Measurements from ENCODE around the gene ADRA2C. TPM values are rescaled to one million over a fixed set of nuclear protein-coding genes. Genes with fewer than 3 reads are reported as not detected.

ADRA2C gene
- total RNA-seq, 6 experiments from 2014 or later, result 0.17 to 0.81 (median 0.65) TPM; not detected in 1

- peaks cover 0 to 11% of the 10 kb centered on the region in 2 donors for H3K27me3 ChIP-seq
- H3K36me3 ChIP-seq, result no peaks in the 10 kb centered on the region
- H3K9me3 ChIP-seq, result no peaks in the 10 kb centered on the region
- no peak for ATAC-seq
- TF ChIP-seq CTCF (IDR thresholded peaks at IDR 0.05), result no peak
- TF ChIP-seq POLR2A (IDR thresholded peaks at IDR 0.05), result no peak
- no peak for DNase-seq
- H3K4me1 ChIP-seq, result no peaks in the 10 kb centered on the region
- intact Hi-C loops (cut with DNase I), result no loop called here
- H3K27ac ChIP-seq, result no peak overlapping the region
- no peak overlapping the region for H3K4me3 ChIP-seq
- 67% methylated on average over 13 of the region's 23 CpGs for WGBS (ENCODE audit: insufficient coverage, low coverage, low lambda C conversion rate, missing lambda C conversion rate)
Measured at GRCh38 chr4:3746701-3747580, 19.2 kb upstream of the ADRA2C start.

GRCh38 chr4:3747581-3747904 lies 18.6 kb upstream of the ADRA2C start:
- Histone ChIP-seq H3K27ac (no peak overlapping the region), H3K9me3 (no peaks in the 10 kb centered on the region), H3K4me3 (no peak overlapping the region), H3K27me3 (peaks cover 0 to 11% of the 10 kb centered on the region in 2 donors), H3K36me3 (no peaks in the 10 kb centered on the region), H3K4me1 (no peaks in the 10 kb centered on the region)
- TF ChIP-seq CTCF (IDR thresholded peaks at IDR 0.05) (peak in 3 of 4 donors; percentile 35 to 37 (median 35)), POLR2A (IDR thresholded peaks at IDR 0.05) (no peak)
- peak in 2 of 4 donors; percentile 40 to 54 for ATAC-seq
- 30% methylated on average over 5 of the region's 16 CpGs for WGBS (ENCODE audit: insufficient coverage, low coverage, low lambda C conversion rate, missing lambda C conversion rate)
- intact Hi-C loops (cut with DNase I), result no loop called here
- DNase-seq, result no peak

DNA sequence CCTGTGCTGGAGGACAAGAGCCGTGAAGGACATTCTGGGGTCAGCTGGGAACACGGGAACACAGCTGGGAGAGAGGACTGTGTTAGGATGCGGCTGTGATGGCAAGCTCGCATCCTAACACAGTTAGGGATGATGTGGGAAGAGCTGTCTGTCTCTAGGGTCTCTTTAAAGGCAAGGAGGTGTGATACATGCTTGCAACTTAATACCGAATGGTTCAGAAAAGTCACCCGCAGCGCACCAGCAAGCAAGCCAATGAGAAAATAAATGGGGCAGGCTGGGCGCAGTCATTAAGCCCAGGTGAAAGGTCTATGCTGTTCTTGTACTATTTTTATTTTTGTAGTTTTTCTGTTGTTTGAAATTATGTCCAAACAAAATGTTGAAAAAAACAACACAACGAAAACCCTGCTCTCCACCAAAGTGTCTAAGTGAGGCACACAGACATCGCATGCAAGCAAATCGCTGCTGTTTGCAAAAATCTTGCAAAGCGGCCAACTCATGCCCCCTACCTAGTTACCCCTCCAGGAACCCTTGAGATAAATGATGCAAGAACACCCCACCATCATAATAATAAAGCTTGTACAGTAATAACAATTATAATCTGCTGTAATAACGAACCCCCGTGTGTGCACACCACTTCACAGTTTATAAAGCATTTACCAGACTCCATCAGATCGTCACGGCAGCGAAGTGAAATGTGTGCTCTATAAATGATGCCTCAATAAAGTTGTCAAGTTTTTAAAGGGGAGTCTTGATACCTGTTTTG lies 17.9 kb upstream of the ADRA2C start:
- Histone ChIP-seq H3K9me3 (no peaks in the 10 kb centered on the region), H3K27ac (no peak overlapping the region), H3K36me3 (no peaks in the 10 kb centered on the region), H3K4me3 (no peak overlapping the region), H3K27me3 (peaks cover 0 to 6% of the 10 kb centered on the region in 2 donors), H3K4me1 (no peaks in the 10 kb centered on the region)
- DNase-seq (no peak), ATAC-seq (no peak)
- WGBS (ENCODE audit: insufficient coverage, low coverage, low lambda C conversion rate, missing lambda C conversion rate), result 41% methylated on average over 17 of the region's 17 CpGs
- intact Hi-C loops (cut with DNase I), result no loop called here
- no peak for TF ChIP-seq CTCF (IDR thresholded peaks at IDR 0.05)
- TF ChIP-seq POLR2A (IDR thresholded peaks at IDR 0.05), result no peak

GRCh38 chr4:3749081-3749480 lies 17.1 kb upstream of the ADRA2C start:
- 65% methylated on average over 4 of the region's 12 CpGs for WGBS (ENCODE audit: insufficient coverage, low coverage, low lambda C conversion rate, missing lambda C conversion rate)
- no peaks in the 10 kb centered on the region for H3K4me1 ChIP-seq
- DNase-seq, result no peak
- no peaks in the 10 kb centered on the region for H3K36me3 ChIP-seq
- no peaks in the 10 kb centered on the region for H3K9me3 ChIP-seq
- ATAC-seq, result no peak
- H3K4me3 ChIP-seq, result no peak overlapping the region
- H3K27ac ChIP-seq, result no peak overlapping the region
- H3K27me3 ChIP-seq, result no peaks in the 10 kb centered on the region
- TF ChIP-seq CTCF (IDR thresholded peaks at IDR 0.05) (no peak), POLR2A (IDR thresholded peaks at IDR 0.05) (no peak)
- intact Hi-C loops (cut with DNase I), result no loop called here

Data from right lobe of liver (tissue), 6 donors.